IPS-NIHi7 (cell line): ENCODE measurements around the gene ANK3.
A peak's percentile ranks its signal among the peaks of the same experiment; 100 is the strongest.

Experiments
- DNase-seq: peaks from one replicate; pipeline ENCODE4 v3.0.0; 2012; ENCODE audit warnings: mixed read lengths; ENCODE audit errors: extremely low spot score

ANK3 gene

DNA sequence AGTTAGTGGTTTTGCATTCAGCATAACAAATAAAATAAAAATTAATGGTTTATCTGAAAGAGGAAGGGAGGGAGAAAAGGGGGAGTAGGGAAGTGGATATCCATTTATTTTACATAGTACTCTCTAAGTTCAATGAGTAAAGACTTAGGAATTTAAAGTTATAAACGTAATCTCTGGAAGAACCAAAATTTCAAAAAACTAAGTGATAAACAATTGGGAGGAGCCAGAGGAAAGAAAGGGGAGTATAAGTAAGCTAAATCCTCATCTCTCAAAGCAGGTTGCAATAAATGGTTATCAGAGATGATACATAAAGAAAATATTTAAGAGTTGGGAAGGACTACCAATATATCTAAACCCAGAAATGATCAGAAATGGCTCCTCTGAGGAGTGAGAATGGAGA lies 46.4 kb downstream of the ANK3 start:
- DNase-seq, result no peak

DNA sequence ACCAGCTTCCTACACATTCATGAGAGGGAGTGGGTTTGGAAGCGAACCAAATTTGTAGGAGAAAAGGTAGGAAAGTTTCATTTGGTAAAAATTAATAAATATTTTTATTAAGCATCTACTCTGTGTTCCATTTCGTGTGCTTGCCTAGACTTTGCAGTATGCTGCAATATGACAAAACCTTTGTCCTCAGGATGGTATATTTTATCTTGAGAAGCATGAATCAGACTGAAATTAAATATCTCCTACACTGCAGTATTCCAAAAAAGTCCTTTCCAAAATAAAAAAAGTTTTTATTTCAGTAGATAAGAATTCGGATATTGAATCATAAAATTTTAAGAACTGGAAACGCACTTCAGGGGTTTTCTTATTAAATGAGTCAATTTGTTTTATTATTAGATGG lies 47.7 kb downstream of the ANK3 start:
- DNase-seq, result no peak

DNA sequence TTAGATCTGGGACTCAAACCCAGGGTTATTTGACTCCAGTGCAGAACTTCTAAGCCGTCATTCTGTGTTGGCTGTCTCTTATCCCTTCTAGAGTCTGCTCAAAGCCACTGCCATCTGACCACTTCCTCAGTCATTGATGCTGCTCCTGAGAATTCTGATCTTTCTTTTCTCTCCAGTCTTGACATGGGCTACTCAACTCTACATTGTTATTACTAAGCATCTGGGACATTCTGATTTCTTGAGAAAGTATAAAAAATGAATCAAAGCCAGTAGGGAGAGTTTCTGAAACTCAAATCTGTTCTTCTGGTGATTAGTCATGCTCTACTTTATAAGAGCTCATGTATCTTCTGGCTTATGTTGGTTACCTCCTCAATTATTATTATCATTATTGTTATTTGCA lies 48.7 kb downstream of the ANK3 start:
- no peak for DNase-seq

DNA sequence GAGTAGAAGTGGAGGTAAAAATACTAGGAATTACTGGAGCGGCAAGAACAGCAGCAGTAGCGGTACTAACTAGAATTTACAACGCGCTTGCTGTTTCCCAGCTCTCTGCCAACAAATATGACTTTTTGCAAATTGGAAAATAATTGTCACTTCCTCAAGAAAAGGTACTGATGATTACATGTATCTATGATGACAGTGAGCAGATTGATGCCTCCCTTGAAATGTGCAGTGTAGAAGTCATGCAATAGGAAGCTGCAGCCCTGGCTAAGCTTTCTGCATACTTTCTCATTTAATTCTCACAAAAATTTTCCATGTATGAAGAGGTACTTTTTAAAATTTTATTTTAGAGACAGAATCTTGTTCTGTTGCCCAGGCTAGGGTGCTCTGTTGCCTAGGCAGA lies 49.9 kb downstream of the ANK3 start:
- DNase-seq, result no peak

DNA sequence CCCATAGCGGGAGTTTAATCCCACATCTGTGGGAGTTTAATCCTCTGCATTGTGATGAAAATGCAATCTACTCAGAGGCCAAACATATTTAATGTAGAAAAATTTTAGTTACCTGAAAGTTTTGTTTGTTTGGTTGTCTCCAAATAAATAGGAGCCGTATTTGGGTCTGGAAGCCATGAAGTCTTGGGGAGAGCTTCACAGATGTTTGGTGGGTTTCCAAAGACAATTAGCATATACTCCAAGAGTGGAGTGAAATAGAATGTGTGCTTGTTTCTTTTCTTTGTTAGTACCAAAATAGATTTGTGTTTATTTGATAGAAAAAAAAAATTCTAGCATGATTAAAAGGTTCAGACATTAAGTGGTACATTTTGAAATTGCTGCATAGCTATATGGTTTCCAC lies 50.9 kb downstream of the ANK3 start:
- DNase-seq, result no peak

DNA sequence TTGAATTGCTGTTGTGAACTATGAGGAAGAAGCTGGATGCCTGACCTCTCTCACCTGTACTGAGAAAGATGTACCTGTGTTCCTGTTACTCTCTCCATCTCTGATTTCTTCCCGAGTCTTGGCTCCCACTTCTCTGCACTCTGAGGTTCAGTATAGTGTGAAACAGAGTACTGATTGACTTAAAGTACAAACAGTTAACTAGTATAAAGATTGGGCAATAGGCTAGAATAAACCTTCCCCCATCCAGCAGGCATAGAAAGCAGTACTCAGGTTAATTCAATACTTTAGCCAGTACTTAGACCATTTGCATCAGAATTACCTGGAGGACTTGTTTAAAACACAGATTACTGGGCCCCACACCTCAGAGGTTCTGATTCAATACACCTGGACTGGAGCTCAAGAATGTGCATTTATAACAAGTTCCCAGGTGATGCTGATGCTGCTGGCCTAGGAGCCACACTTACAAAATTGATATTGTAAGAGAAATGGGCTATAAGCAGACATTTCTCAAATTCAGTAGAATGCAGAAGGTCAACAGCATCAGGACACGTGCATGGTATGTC lies 51.6 kb downstream of the ANK3 start:
- no peak for DNase-seq

DNA sequence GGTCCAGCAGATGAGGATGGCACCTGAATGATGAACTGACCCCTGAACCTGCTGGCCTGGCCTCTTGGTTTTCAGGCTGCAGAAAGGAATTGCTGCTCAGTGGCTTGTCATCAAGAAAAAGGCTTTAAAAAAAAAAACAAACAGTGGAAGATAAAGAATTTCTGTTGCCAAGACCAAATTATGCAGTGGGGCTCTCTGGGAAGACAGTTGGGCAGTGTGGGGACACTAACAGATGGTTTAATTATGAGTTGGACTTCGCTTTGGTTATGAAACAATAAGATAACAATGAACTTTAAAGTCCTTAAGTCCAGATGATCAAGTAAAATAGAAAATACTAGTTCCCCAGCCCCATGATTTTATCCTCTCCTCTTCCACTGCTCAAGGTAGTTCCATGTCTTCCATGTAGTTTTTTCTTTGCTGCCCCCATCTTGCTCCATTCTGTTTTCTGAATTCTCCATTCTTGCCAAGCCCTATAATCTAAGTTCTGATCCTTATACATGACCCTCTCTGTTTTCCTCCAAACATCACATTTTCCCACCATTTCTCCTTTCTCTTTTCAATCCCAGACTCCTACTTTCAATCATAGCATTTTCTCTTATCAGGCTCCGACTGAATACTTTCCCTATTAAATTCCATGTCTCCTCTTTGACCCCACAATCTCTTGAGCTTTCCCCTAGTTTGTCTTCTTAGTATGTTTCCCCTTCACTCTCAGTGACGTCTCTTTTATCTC lies 52.6 kb downstream of the ANK3 start:
- no peak for DNase-seq

DNA sequence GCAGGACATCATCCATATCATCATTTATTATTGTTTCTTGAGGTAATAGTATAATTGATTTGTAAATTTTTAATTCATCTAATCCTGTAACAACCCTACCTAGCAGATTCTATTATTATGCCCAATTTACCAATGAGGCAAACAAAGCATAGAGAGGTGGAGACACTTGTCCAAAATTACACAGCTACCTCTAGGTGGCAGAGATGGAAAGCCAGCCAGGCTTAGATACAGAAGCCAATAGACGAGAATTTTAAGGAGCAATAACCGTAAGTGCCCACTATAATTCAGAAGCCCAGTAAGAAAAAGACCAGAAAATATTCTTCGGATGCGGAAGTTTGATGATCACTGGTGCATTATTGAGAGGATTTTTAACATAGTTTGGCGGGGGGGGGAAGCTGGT lies 54.0 kb downstream of the ANK3 start:
- peak; percentile 18 for DNase-seq

DNA sequence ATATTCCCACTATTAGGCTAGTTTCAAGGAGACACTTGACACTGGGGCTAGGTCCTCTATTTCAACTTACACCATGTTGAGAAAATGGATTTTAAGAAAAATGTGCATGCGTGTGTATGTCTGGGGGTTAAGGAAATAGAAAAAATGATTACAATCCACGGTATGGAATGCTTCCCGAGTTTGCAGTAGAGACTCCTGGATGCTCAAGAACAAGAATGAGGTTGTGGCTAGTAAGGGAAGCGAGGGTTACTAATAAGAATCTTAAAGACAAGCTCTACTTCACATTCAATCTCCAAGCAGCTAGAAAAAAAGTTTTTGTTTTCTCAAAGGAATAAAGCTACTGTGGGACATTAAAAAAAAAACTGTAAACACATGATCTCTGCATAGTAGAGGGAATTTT lies 54.7 kb downstream of the ANK3 start:
- DNase-seq, result no peak

DNA sequence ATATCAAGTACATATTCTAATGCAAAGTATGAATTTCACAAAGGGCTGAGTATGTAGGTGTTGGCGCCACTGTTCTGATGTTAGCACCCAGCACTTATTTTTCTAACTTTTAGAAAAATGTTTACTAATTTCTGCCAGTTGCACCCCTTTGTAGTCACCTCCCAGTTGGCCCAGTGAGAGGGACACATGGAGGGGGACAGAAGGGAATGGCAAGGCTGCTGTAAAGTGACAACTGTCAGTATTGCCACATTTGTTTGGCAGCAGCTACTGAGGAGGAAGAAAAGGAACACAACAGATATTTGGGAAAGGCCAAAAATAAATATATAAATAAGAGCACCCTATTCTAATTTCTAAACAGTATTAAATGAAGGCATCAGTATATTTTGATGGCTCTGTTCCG lies 57.3 kb downstream of the ANK3 start:
- DNase-seq, result no peak

DNA sequence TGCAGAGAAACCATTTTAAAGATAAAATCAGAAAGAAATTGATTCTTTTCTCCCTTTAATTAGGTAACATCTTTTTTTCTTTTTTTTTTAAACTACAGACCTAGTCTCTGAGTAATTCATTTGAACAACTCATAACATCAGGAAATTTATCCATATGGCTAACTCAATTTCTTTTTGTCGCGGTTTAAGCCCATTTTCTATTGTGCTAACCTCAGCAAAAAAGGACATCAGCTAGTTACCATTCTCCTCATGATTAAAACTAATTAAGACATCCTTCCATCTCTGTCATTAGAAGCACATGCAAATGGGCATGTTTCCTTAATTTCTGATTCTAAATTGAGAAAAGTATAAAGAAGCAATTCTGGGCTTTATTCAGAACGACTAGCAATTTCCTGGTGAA lies 57.8 kb downstream of the ANK3 start:
- DNase-seq, result no peak

DNA sequence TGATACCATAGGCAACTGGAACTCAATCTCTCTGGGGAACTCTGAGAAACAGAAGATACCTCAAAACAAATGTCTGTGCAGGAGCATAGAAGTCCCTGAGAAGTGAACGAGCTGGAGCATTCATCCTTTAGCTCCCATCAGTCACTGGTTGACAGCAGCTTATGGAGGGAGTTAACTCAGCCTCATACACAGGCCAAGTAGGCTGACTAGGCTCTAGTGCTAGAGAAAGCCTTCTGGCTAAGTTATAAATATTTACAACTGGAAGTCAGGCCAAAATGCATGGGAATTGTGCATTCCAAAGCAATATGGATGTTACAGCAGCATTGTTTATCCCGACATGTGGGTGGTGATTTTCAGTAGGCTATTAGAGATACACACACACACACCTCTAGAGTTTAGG lies 66.5 kb downstream of the ANK3 start:
- no peak for DNase-seq

DNA sequence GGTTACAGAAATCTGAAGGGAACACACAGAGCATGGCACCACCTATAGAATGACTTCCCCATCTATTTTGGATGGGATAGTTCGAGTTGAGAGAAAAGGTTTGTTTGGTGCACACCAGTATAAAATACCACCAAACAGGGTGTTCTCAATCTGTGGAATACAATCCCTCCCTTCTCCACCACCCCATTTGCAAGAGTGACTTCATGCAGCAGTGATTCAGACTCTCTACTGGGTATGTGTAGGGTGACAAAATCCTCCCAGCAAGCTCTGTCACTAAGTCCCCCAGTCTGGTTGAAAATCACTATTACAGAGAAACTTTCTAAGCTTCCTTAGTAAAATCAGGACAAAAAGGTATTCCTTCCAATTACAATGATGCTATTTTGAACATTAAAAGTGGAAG lies 69.0 kb downstream of the ANK3 start:
- DNase-seq, result no peak

DNA sequence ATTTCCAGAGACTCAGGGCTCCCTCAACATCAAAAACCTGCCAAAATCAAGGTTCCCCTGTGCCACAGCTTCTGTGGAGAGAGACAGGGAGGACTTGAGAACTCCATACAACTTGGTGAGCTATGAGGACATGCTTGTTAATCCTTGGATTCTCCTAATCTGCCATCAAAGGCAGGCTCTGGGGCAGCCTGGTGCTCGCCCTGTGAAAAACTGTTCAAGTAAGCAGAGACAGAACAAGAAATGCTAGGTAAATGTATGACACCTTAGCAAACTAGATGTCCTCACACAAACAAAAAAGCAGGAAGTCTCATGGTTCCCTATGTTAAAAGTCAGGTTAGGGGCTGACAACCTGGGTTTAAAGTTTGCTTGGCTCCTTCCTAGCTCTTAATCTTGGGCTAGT lies 73.6 kb downstream of the ANK3 start:
- DNase-seq, result no peak

DNA sequence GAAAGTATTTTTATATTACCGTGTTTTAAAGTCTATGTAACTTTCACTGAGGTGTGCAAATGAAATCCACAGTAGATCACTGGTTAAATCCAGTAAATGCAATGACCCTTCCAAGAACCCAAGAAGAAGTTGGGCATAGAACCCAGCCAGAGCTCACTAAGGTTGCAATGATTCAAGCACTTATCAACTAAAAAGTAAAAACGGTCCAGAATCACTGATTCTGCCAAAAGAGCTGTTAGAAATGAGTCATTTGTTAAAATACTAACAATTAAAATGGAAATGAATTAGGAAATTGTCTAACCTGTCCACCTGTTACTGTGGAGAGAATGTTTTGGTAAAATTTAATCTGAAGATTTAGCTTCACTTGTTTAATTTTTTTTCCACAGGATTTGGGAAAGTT lies 74.4 kb downstream of the ANK3 start:
- no peak for DNase-seq

DNA sequence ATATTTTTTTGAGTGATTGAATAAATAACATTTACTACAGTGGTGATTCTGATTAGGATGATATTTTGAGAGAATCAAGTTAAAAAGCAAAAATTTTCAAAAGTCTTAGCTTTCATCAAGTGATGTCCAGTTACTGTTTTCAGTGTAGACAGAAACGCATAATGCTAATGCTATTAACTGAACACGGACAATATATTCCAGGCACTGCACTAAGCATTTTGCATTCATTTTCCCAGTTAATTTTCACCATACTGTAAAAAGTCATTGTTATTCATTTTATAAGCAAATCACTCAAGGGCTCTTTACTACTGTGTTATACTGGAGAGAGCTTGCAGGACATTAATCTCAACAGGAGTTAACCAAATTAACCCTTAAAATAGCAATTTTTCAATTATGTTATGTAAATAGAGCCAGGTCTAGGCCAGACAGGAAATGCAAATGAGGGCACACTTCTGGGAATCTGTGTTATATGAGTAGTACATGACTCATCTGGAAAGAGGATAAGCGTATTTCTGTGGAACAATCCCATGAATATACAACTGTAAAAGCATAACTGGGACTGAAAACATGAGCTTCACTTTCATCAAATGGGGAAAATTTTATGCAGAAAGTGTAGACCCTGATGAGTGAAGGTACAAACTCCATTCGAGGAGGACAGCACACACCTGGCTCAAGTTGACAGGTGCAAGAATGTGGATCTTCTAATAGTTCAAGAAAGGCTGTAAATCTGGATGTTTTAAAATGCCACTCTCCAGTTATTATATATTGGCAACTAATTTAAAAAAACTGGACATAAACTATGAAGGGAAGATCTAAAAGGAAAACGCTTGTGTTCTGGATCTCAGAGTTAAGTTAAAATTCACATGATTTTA lies 75.4 kb downstream of the ANK3 start:
- no peak for DNase-seq

DNA sequence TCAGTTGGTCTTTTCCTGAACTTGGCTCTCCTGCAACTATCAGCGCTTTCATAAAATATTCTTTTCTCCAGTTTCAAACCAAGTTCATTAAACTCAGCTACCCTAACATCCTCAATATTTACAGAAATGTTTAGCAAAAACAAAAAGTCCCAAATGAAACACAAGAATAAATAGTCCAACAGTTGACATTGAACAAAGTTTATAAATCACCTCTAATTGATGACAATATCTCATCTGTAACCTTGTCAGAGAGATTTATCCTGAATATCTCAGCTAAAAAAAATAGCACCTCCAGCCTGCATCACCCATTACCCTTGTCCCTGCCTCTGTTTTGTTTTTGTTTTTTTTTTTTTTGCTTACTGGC lies 76.1 kb downstream of the ANK3 start:
- DNase-seq, result no peak

DNA sequence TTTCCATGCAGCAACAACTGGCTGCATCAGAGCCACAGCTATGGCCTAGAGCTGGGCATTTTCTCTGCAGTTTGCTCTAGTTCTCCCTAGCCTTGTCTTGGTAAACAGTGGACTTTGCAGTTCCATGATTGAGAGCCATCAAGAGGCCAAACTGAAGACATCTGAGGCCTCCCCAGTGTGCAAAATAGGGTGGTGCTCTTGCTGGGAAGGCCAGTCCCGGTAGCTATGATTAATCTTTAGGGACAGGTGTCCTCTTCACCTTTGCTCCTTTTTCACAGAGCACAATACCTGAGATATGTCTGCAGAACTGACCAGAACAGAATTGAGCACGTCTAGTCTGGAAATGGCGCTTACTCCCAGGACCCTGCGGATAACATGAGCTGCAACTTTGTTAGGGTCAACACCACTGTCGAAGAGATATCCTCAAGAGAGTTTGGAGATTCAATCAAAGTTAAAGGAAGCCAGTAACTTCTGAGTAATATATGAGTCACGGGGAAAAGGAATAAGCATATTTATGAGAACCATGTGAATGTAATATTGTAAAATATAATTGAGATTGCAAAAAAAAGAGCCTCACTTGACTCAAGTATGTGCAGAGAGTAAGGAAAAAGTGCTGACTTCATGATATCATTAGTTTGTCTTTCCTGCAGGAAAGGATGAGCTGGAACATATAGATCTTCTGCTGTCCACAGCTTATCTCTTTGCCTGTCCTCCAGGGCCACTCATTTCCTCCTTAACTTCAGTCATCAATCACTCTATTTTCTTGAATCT lies 76.7 kb downstream of the ANK3 start:
- no peak for DNase-seq

DNA sequence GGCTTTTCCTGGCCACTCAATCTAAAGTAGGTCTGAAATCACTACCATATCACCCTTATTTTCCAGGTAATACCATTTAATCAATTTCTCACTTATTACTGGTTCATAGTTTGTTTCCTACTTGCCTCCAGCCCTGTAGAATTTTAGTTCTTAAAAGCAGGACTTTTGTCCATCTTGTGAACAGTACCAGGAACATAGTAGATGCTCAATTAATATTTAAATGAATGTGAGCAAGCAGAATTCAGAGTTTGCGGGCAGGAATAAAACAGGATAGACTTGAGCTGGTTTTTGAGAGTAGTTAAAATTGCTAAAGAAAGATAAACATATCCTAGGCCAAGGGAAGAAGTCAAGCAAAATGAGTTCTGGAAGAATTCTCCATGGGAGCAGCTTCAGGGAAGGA lies 77.9 kb downstream of the ANK3 start:
- no peak for DNase-seq

DNA sequence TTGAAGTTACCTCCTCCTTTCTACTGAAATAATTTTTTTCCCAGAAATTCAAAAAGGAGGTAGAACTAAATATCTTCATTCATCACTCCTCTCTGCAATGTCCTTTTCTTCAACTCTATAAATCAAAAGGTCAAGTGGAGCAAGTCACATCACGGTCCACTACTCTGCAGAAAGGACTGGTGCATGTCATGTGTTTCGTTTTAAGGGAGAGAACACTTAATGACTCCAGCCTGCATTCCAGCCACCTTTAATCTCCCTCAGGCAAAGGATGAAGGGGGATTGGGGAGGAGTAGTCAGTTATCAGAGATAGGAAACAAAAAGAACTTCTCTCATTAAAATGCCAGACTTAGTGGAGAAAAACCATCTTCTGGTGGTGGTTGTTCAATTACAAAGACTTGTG lies 78.9 kb downstream of the ANK3 start:
- DNase-seq, result no peak

DNA sequence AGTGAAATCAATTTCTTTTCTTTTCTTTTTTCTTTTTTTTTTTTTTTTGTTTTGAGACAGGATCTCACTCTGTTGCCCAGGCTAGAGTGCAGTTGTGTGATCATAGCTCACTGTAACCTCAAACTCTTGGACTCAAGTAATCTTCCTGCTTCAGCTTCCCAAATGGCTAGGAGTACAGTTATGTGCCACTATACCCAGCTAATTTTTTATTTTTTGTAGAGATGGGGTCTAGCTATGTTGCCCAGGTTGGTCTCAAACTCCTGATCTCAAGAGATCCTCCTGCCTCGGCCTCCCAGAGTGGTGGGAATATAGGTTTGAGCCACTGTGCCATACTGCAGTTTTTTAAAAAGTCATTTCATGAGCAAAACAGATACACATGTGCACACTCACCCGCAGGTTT lies 79.8 kb downstream of the ANK3 start:
- DNase-seq, result no peak

DNA sequence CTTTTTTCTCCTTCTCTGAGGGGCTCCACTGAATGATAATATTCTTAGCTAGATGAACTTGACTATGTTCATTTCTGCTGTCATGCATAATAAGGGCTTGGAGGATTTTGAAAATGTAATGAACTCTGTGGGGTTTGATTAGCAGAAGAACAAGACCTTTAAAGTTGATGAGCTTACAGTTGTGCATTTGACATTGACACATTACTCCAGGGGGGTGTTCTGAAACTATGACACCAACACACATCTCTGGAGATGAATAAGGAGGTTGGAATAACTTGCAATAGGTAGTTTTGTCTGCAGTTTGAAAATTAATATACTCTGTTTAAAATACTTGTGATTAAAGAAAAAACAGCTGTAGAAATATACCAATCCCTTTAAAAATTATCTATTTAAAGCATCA lies 80.3 kb downstream of the ANK3 start:
- DNase-seq, result no peak
